ENCODE data around the gene PDE3A.

The PDE3A gene

GRCh38 chr12:20578142-20578541, 209.8 kb downstream of the PDE3A start:
- Histone ChIP-seq H3K4me1 (ENCODE audit: insufficient read depth, poor library complexity, severe bottlenecking) (no peaks in the 10 kb centered on the region), H3K4me3 (ENCODE audit: severe bottlenecking) (no peak overlapping the region), H3K27ac (ENCODE audit: poor library complexity, severe bottlenecking) (no peak overlapping the region), H3K36me3 (ENCODE audit: low read depth) (no peaks in the 10 kb centered on the region), H3K27me3 (ENCODE audit: insufficient read depth, poor library complexity, severe bottlenecking) (no peaks in the 10 kb centered on the region), H3K9me3 (ENCODE audit: severe bottlenecking) (no peaks in the 10 kb centered on the region)
- ATAC-seq (ENCODE audit: low read depth) (no peak), DNase-seq (ENCODE audit: low spot score) (no peak)
- TF ChIP-seq CTCF (IDR thresholded peaks at IDR 0.05; ENCODE audit: poor library complexity, severe bottlenecking): no peak

- Histone ChIP-seq H3K9me3 (ENCODE audit: severe bottlenecking) (no peaks in the 10 kb centered on the region), H3K36me3 (ENCODE audit: low read depth) (no peaks in the 10 kb centered on the region), H3K4me3 (ENCODE audit: severe bottlenecking) (no peak overlapping the region), H3K27ac (ENCODE audit: poor library complexity, severe bottlenecking) (no peak overlapping the region), H3K27me3 (ENCODE audit: insufficient read depth, poor library complexity, severe bottlenecking) (no peaks in the 10 kb centered on the region), H3K4me1 (ENCODE audit: insufficient read depth, poor library complexity, severe bottlenecking) (no peaks in the 10 kb centered on the region)
- DNase-seq (ENCODE audit: low spot score) (no peak), ATAC-seq (ENCODE audit: low read depth) (no peak)
- no peak for TF ChIP-seq CTCF (IDR thresholded peaks at IDR 0.05; ENCODE audit: poor library complexity, severe bottlenecking)
Observed at GRCh38 chr12:20585055-20585625, 216.8 kb downstream of the PDE3A start.

GRCh38 chr12:20585913-20586312, 217.6 kb downstream of the PDE3A start:
- H3K27ac ChIP-seq (ENCODE audit: poor library complexity, severe bottlenecking): no peak overlapping the region
- no peaks in the 10 kb centered on the region for H3K27me3 ChIP-seq (ENCODE audit: insufficient read depth, poor library complexity, severe bottlenecking)
- DNase-seq (ENCODE audit: low spot score) (no peak), ATAC-seq (ENCODE audit: low read depth) (no peak)
- no peak for TF ChIP-seq CTCF (IDR thresholded peaks at IDR 0.05; ENCODE audit: poor library complexity, severe bottlenecking)
- no peak overlapping the region for H3K4me3 ChIP-seq (ENCODE audit: severe bottlenecking)
- no peaks in the 10 kb centered on the region for H3K36me3 ChIP-seq (ENCODE audit: low read depth)
- no peaks in the 10 kb centered on the region for H3K9me3 ChIP-seq (ENCODE audit: severe bottlenecking)
- H3K4me1 ChIP-seq (ENCODE audit: insufficient read depth, poor library complexity, severe bottlenecking): no peaks in the 10 kb centered on the region

- Histone ChIP-seq H3K27ac (ENCODE audit: poor library complexity, severe bottlenecking) (no peak overlapping the region), H3K4me3 (ENCODE audit: severe bottlenecking) (no peak overlapping the region), H3K4me1 (ENCODE audit: insufficient read depth, poor library complexity, severe bottlenecking) (no peaks in the 10 kb centered on the region), H3K9me3 (ENCODE audit: severe bottlenecking) (no peaks in the 10 kb centered on the region), H3K36me3 (ENCODE audit: low read depth) (no peaks in the 10 kb centered on the region), H3K27me3 (ENCODE audit: insufficient read depth, poor library complexity, severe bottlenecking) (no peaks in the 10 kb centered on the region)
- TF ChIP-seq CTCF (IDR thresholded peaks at IDR 0.05; ENCODE audit: poor library complexity, severe bottlenecking): no peak
- DNase-seq (ENCODE audit: low spot score) (no peak), ATAC-seq (ENCODE audit: low read depth) (no peak)
Observed at GRCh38 chr12:20588042-20588441, 219.7 kb downstream of the PDE3A start.

- Histone ChIP-seq H3K4me3 (ENCODE audit: severe bottlenecking) (no peak overlapping the region), H3K27me3 (ENCODE audit: insufficient read depth, poor library complexity, severe bottlenecking) (no peaks in the 10 kb centered on the region), H3K36me3 (ENCODE audit: low read depth) (no peaks in the 10 kb centered on the region), H3K27ac (ENCODE audit: poor library complexity, severe bottlenecking) (no peak overlapping the region), H3K4me1 (ENCODE audit: insufficient read depth, poor library complexity, severe bottlenecking) (no peaks in the 10 kb centered on the region), H3K9me3 (ENCODE audit: severe bottlenecking) (no peaks in the 10 kb centered on the region)
- no peak for TF ChIP-seq CTCF (IDR thresholded peaks at IDR 0.05; ENCODE audit: poor library complexity, severe bottlenecking)
- ATAC-seq (ENCODE audit: low read depth) (no peak), DNase-seq (ENCODE audit: low spot score) (no peak)
Observed at GRCh38 chr12:20590570-20590969, 222.2 kb downstream of the PDE3A start.
